K562 (cell line): Measurements from ENCODE around the gene TNFAIP1. TPM values are rescaled to one million over a fixed set of nuclear protein-coding genes. Genes with fewer than 3 reads are reported as not detected.

ENCODE experiments used
- ATF3 ChIP-seq, 2 experiments: fragments of 450-650 bp in 1 of 2; sonication (generic) in 1 of 2; formaldehyde crosslinking in 1 of 2; IDR thresholded peaks in 1 of 2; conservative IDR thresholded peaks in 1 of 2; 2 replicates each; pipeline versions ENCODE4 v1.6.1 to v1.8.1; 2016 to 2023; ENCODE audit warnings: mild to moderate bottlenecking in 2 of 2, moderate library complexity in 2 of 2, inconsistent platforms in 1 of 2, missing genetic modification reagents in 1 of 2
- CBFB ChIP-seq: sonication (generic); formaldehyde crosslinking; IDR thresholded peaks from 2 replicates; pipeline ENCODE4 v1.4.0; 2020; ENCODE audit warnings: mild to moderate bottlenecking, missing genetic modification reagents
- ELF1 ChIP-seq: fragments of 200-800 bp; sonication (Bioruptor generic); IDR thresholded peaks from 2 replicates; pipeline ENCODE4 v1.6.1; 2016; ENCODE audit warnings: missing genetic modification characterization, missing compliant biosample characterization
- ETV1 ChIP-seq: fragments of 450-650 bp; conservative IDR thresholded peaks from 2 replicates; pipeline ENCODE4 v1.6.1; 2016; ENCODE audit warnings: missing genetic modification characterization, control low read depth, low read depth, missing compliant biosample characterization
- HDAC1 ChIP-seq, 2 experiments: fragments of 450-650 bp; IDR thresholded peaks; 2 replicates each; pipeline ENCODE4 v1.6.1; 2016 to 2017; ENCODE audit warnings: inconsistent platforms in 1 of 2, mild to moderate bottlenecking in 1 of 2, moderate library complexity in 1 of 2
- MIER1 ChIP-seq: fragments of 450-650 bp; IDR thresholded peaks from 2 replicates; pipeline ENCODE4 v1.6.1; 2016; ENCODE audit warnings: antibody characterized with exemption, mild to moderate bottlenecking, low read depth
- NCOA4 ChIP-seq: fragments of 450-650 bp; IDR thresholded peaks from 2 replicates; pipeline ENCODE4 v1.6.1; 2018; ENCODE audit warnings: mild to moderate bottlenecking; ENCODE audit not compliant: partially characterized antibody
- NFIX ChIP-seq: fragments of 250-450 bp; sonication (Bioruptor Pico); IDR thresholded peaks from 2 replicates; pipeline ENCODE4 v1.4.0; 2020; ENCODE audit warnings: low read depth, mild to moderate bottlenecking, moderate library complexity
- PHF8 ChIP-seq: fragments of 200-600 bp; sonication (generic); IDR thresholded peaks from 2 replicates; pipeline ENCODE4 v1.6.1; 2012; ENCODE audit warnings: mixed run types, mild to moderate bottlenecking, inconsistent platforms, low read length, moderate library complexity, borderline replicate concordance
- POLR2G ChIP-seq: fragments of 200-400 bp; formaldehyde crosslinking; IDR thresholded peaks from 2 replicates; pipeline ENCODE4 v1.6.1; 2017; ENCODE audit warnings: low read depth, mild to moderate bottlenecking, antibody characterized with exemption, low read length, moderate library complexity
- PRMT5 ChIP-seq: sonication (generic); formaldehyde crosslinking; IDR thresholded peaks from 2 replicates; pipeline ENCODE4 v1.5.0; 2020; ENCODE audit warnings: missing genetic modification reagents
- VEZF1 ChIP-seq: fragments of 200-800 bp; sonication (Bioruptor generic); IDR thresholded peaks from 2 replicates; pipeline ENCODE4 v1.6.1; 2017; ENCODE audit warnings: missing genetic modification characterization, missing compliant biosample characterization
- ZBTB11 ChIP-seq, 3 experiments: fragments of 200-800 bp in 1 of 3; fragments of 250-450 bp in 1 of 3; fragments of 450-650 bp in 1 of 3; sonication (Bioruptor Pico) in 1 of 3; sonication (Bioruptor generic) in 1 of 3; formaldehyde crosslinking in 1 of 3; IDR thresholded peaks; 2 replicates each; pipeline versions ENCODE4 v1.6.1 to v1.8.0; 2016 to 2022; ENCODE audit warnings: mild to moderate bottlenecking in 2 of 3, missing genetic modification characterization in 2 of 3, missing compliant biosample characterization in 1 of 3, moderate library complexity in 1 of 3
- ZBTB49 ChIP-seq: sonication (generic); formaldehyde crosslinking; IDR thresholded peaks from 2 replicates; pipeline ENCODE4 v1.8.0; 2022; ENCODE audit warnings: missing genetic modification reagents, mild to moderate bottlenecking, borderline replicate concordance
- ZNF655 ChIP-seq: fragments of 250-450 bp; sonication (Bioruptor Pico); IDR thresholded peaks from 2 replicates; pipeline ENCODE4 v1.5.0; 2021
- ZNF830 ChIP-seq: fragments of 250-450 bp; sonication (Bioruptor Pico); IDR thresholded peaks from 2 replicates; pipeline ENCODE4 v1.5.0; 2021; ENCODE audit warnings: mild to moderate bottlenecking
- polyA plus RNA-seq, 8 experiments: library from polyadenylated mRNA; depleted of rRNA in 4 of 8; stranded (reverse) in 5 of 8; unstranded in 3 of 8; fragments of >200 nt; fragmentation: Nextera tagmentation in 2 of 8; fragmentation: Illumina TruSeq in 1 of 8; extraction: Ambion mirVana in 2 of 8; extraction: Trizol in 1 of 8; gene quantifications; 2 replicates each; pipeline versions ENCODE4 v1.2.1 to v1.2.3, GENCODE V29; 2011 to 2014; ENCODE audit warnings: inconsistent platforms in 1 of 8, missing spikeins in 1 of 8
- total RNA-seq, 7 experiments: library from RNA; depleted of rRNA in 6 of 7; stranded (reverse); fragments of >200 nt in 6 of 7; fragmentation: Illumina TruSeq in 2 of 7; extraction: Trizol in 2 of 7; gene quantifications; 2 replicates each; pipeline versions ENCODE4 v1.2.1 to v1.2.3, GENCODE V29; 2011 to 2021; ENCODE audit warnings: low replicate concordance in 1 of 7

Gene TNFAIP1
- total and polyA plus RNA-seq, 9 of the 15 experiments (the other 6 are each of a cell fraction or from before 2014, with no cell fraction given), result 2.1 to 20.1 (median 8.2) TPM

- no peak for TF ChIP-seq ZNF830 (CRISPR knock-in tag)
- no peak for TF ChIP-seq ZBTB49 (CRISPR knock-in tag)
- no peak for TF ChIP-seq NFIX (CRISPR knock-in tag)
- peak; percentile 26; the same call in 1 of the 2 replicates for TF ChIP-seq PHF8
- TF ChIP-seq ELF1, result peak; percentile 70
- peak; percentile 64 for TF ChIP-seq POLR2G
- TF ChIP-seq PRMT5 (CRISPR knock-in tag), result no peak
- 0 out of 2 replicates have a peak, but pooled peaks have one; percentile 11 for TF ChIP-seq VEZF1 (CRISPR knock-in tag)
- TF ChIP-seq ETV1 (tag), result no peak
- TF ChIP-seq CBFB, result no peak
- TF ChIP-seq ATF3 (IDR thresholded peaks at IDR 0.05), result no peak
- no peak for TF ChIP-seq ATF3 (CRISPR knock-in tag; conservative IDR thresholded peaks at IDR 0.05)
- no peak for TF ChIP-seq HDAC1 (IDR thresholded peaks at IDR 0.05)
- TF ChIP-seq ZNF655 (CRISPR knock-in tag), result no peak
- TF ChIP-seq MIER1, result no peak
- 0 out of 6 replicates have a peak, but pooled peaks of 1 of the 3 experiments have one; percentile 24 for TF ChIP-seq ZBTB11 (CRISPR knock-in tag; IDR thresholded peaks at IDR 0.05)
- TF ChIP-seq NCOA4, result no peak
Observed at GRCh38 chr17:28384281-28385036, 48.9 kb downstream of the TNFAIP1 start (continued).
